ENCODE data around the gene WWOX.

Gene WWOX

DNA sequence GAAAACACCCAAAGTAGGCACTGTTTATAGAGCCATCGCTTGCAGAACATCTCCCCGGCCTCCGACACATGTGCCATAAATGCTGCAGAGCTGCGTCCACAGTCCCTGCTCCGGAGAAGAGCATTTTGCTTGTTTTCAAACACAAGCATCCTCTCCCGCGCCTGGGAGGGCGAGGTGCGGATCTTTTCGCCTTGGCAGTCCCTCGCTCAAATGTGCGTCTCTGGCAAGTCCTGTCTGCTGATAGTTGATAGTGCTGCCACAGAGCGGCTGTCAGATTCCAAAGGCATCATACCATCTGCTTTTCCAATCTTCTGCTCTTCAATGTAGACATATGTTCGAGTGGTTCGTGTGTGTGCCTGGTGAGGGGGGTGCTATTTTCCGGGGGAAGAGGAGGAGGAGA is 897.3 kb downstream of the WWOX start:
- no peak for DNase-seq (ENCODE audit: low read depth in 1 of 2, low spot score in 1 of 2)
- in situ Hi-C loops (cut with HindIII; ENCODE audit: low pct_unique_long_range_greater_than_20kb, low sequenced_read_pairs): no loop called here
- no peak for TF ChIP-seq JUND (IDR thresholded peaks at IDR 0.05; ENCODE audit: low read depth)

DNA sequence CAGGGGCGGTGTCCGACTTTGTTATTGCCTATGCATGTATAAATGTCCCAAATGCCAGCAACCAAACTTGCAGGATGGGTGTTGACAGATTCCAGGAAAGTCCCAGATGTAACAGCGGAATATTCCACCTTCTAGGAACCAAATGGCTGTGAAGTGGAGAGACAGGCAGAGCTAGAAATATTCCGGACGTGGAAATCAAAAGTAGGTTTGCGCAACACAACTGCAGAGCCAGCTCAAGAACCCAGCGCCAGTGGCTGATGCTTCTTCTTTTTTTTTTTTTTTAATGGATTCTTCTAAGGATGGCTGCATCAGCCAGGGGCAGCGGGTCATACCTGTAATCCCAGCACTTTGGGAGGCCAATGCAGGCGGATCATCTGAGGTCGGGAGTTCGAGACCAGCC is 899.4 kb downstream of the WWOX start:
- DNase-seq (ENCODE audit: low read depth in 1 of 2, low spot score in 1 of 2): no peak
- in situ Hi-C loops (cut with HindIII; ENCODE audit: low pct_unique_long_range_greater_than_20kb, low sequenced_read_pairs): no loop called here
- TF ChIP-seq JUND (IDR thresholded peaks at IDR 0.05; ENCODE audit: low read depth): no peak

- in situ Hi-C loops (cut with HindIII; ENCODE audit: low pct_unique_long_range_greater_than_20kb, low sequenced_read_pairs): no loop called here
- no peak for DNase-seq (ENCODE audit: low read depth in 1 of 2, low spot score in 1 of 2)
- no peak for TF ChIP-seq JUND (IDR thresholded peaks at IDR 0.05; ENCODE audit: low read depth)
These were observed 901.9 kb downstream of the WWOX start for GRCh38 chr16:79001156-79001967.

GRCh38 chr16:79003026-79003609 is 903.7 kb downstream of the WWOX start:
- in situ Hi-C loops (cut with HindIII; ENCODE audit: low pct_unique_long_range_greater_than_20kb, low sequenced_read_pairs): no loop called here

DNA sequence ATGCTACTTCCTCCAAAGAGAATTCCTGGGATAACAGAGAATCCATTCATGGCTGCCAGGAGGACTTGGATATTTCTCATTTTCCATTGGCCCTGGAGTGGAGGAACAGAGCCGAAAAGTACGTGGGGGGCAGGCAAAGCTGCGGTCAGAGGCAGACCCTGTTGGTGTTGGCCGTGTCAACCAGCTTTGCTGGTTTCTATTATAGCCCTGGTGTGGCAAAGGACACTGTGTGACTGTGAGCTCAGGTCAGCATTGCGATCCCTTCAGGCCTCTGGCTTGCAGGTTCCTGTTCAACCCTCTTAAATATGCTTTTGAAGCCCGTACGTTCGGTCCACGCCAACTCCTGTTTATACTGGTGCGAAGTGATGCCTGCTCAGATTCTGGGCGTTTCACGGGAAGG is 904.9 kb downstream of the WWOX start:
- no peak for TF ChIP-seq JUND (IDR thresholded peaks at IDR 0.05; ENCODE audit: low read depth)
- no peak for DNase-seq (ENCODE audit: low read depth in 1 of 2, low spot score in 1 of 2)
- in situ Hi-C loops (cut with HindIII; ENCODE audit: low pct_unique_long_range_greater_than_20kb, low sequenced_read_pairs): no loop called here

More at GRCh38 chr16:79003026-79003609, 903.7 kb downstream of the WWOX start:
- DNase-seq (ENCODE audit: low read depth in 1 of 2, low spot score in 1 of 2): no peak
- no peak for TF ChIP-seq JUND (IDR thresholded peaks at IDR 0.05; ENCODE audit: low read depth)

DNA sequence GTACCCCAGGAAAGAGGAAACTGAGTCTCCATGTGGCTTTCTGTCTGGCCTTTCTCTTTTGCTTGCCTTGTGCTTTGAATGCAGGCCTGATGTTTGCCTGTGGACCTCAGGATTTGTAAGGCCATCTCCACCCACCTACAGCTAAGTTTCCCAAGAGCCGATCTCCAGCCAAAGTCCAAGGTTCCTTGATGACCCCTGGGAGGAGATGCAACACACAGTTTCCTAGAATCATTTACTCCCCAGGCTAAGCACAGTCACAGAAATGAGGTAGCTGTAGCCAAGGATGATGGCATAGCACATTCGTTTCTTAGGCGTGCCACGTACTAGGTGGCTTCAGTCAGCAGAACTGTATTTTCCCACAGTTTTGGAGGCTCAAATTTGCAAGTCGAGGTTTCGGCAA is 905.6 kb downstream of the WWOX start:
- in situ Hi-C loops (cut with HindIII; ENCODE audit: low pct_unique_long_range_greater_than_20kb, low sequenced_read_pairs): no loop called here
- no peak for TF ChIP-seq JUND (IDR thresholded peaks at IDR 0.05; ENCODE audit: low read depth)
- no peak for DNase-seq (ENCODE audit: low read depth in 1 of 2, low spot score in 1 of 2)

DNA sequence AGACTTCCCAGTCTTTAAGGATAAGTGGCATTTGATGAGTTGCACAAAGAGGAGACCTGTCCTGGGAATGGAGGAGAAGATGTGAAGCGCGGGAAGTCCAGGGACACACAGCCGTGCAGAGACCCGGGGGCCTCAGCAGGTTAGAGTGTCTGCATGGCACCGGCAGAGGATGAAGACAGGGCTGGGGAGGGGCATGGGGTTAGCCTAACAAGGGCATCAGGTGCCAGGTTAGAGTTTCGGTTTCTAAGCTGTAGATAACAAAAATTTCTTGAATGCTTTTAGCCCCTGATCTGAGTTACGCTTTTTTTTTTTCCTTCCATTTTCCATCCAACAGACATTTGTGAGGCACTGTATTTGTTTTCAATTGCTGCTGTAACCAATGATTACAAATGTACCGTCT is 906.8 kb downstream of the WWOX start:
- TF ChIP-seq JUND (IDR thresholded peaks at IDR 0.05; ENCODE audit: low read depth): no peak
- no peak for DNase-seq (ENCODE audit: low read depth in 1 of 2, low spot score in 1 of 2)
- in situ Hi-C loops (cut with HindIII; ENCODE audit: low pct_unique_long_range_greater_than_20kb, low sequenced_read_pairs): no loop called here

- DNase-seq (ENCODE audit: low read depth in 1 of 2, low spot score in 1 of 2): no peak
- TF ChIP-seq JUND (IDR thresholded peaks at IDR 0.05; ENCODE audit: low read depth): no peak
- in situ Hi-C loops (cut with HindIII; ENCODE audit: low pct_unique_long_range_greater_than_20kb, low sequenced_read_pairs): no loop called here
These were observed 907.3 kb downstream of the WWOX start for GRCh38 chr16:79006765-79007164.

- in situ Hi-C loops (cut with HindIII; ENCODE audit: low pct_unique_long_range_greater_than_20kb, low sequenced_read_pairs): no loop called here
- no peak for DNase-seq (ENCODE audit: low read depth in 1 of 2, low spot score in 1 of 2)
- TF ChIP-seq JUND (IDR thresholded peaks at IDR 0.05; ENCODE audit: low read depth): no peak
These were observed 908.2 kb downstream of the WWOX start for GRCh38 chr16:79007614-79008013.

DNA sequence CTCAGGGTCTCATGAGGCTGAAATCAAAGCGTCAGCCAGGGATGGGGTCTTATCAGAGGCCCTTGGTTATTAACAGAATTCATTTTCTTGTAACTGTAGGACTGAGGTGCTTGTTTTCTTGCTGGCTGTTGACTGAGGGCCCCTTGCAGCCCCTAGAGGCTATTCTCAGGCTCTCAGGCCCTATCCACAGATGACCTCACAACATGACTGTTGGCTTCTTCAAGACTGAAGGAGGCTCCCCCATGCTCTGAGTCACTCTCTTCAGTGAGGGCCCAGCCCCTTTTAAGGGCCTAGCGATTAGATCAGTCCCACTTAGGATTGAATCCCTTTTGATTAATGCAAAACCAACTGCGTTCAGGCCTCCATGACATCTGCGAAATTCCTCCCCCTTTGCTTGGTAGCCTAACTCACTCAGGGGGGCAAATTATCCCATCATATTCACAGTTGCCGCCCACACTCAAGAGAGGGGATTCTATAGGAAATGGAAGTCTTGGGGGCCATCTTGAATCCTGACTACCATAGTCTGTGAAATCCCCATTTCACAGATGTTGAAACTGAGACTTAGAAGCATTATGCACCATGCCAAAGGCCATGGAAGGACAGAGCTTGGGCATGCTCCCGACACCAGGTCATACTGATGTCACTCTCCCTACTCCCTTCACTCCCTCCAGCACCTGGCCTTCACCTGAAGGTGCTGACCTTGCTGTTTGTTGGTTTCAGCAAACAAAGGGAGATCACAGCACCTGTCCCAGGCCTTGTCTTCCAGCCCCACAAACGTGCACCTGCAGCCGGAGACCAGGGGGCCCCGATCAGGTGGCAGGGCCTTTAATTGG is 908.8 kb downstream of the WWOX start:
- in situ Hi-C loops (cut with HindIII; ENCODE audit: low pct_unique_long_range_greater_than_20kb, low sequenced_read_pairs): no loop called here

GRCh38 chr16:79008869-79009179 is 909.4 kb downstream of the WWOX start:
- no peak for TF ChIP-seq JUND (IDR thresholded peaks at IDR 0.05; ENCODE audit: low read depth)
- in situ Hi-C loops (cut with HindIII; ENCODE audit: low pct_unique_long_range_greater_than_20kb, low sequenced_read_pairs): no loop called here
- DNase-seq (ENCODE audit: low read depth in 1 of 2, low spot score in 1 of 2): peak in 1 of 2 experiments; percentile 7

More for the DNA sequence above, 908.8 kb downstream of the WWOX start:
- DNase-seq (ENCODE audit: low read depth in 1 of 2, low spot score in 1 of 2): no peak
- no peak for TF ChIP-seq JUND (IDR thresholded peaks at IDR 0.05; ENCODE audit: low read depth)

DNA sequence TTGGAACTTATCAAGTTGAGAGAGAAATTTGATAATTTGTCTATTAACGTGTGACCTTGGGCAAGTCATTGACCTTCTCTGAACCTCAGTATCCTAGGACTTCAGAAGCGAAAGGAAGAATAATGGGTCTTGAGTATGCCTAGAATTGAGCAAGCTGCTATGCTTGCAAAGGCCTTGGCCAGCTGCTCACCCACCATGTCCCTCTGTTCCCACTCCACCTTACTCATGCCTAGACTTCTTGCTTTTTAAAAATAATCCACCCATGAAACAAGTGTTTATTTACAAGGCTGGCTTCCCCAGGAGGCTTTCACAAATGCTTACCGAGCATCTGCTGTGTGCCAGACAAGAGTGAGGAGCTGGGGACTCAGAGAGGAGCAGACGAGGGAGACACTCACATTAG is 910.4 kb downstream of the WWOX start:
- in situ Hi-C loops (cut with HindIII; ENCODE audit: low pct_unique_long_range_greater_than_20kb, low sequenced_read_pairs): no loop called here
- TF ChIP-seq JUND (IDR thresholded peaks at IDR 0.05; ENCODE audit: low read depth): no peak
- no peak for DNase-seq (ENCODE audit: low read depth in 1 of 2, low spot score in 1 of 2)

- TF ChIP-seq JUND (IDR thresholded peaks at IDR 0.05; ENCODE audit: low read depth): no peak
- no peak for DNase-seq (ENCODE audit: low read depth in 1 of 2, low spot score in 1 of 2)
- in situ Hi-C loops (cut with HindIII; ENCODE audit: low pct_unique_long_range_greater_than_20kb, low sequenced_read_pairs): no loop called here
These were observed 911.8 kb downstream of the WWOX start for GRCh38 chr16:79011282-79011681.
